Activated CD8-positive, alpha-beta memory T cell treated with anti-CD3 and anti-CD28 coated beads for 24 hours (primary cell): ENCODE data around the gene CYB561D1.
"Not testable (repeated sequence)": the region's sequence is repeated elsewhere in the genome, so short reads cannot be mapped to it uniquely, and the experiment has no call there.

Experiments used
- DNase-seq: peaks from one replicate; pipeline ENCODE4 v3.0.0-alpha.2; 2020

The CYB561D1 gene

GRCh38 chr1:109493805-109494539 lies at the start of gene CYB561D1:
CYB561D1 (plus strand) TSS chr1:109494094; CDS start chr1:109494140, 46 bp downstream.
- peak; percentile 98 for DNase-seq

DNA sequence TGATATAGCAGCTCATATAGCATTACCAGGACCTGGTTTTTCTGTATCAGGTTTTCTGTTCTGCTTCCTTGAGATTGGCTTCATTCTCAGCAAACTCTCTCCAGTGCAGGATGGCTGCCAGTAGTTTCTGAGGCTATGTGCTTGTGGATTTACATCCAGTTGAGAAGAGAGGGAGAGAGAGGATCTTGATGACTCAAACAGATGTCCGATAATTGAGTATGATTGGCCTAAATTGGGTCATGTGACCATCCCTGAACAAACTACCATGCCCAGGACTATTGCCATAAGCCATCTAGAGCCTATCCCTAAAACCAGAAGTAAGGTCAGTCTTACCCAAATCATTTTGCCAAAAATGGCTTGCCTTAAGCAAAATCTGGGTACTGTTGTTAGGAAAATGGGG lies 49.5 kb upstream of the CYB561D1 start:
- DNase-seq = no peak

GRCh38 chr1:109445949-109446695 lies 47.8 kb upstream of the CYB561D1 start:
- DNase-seq = not testable (repeated sequence)

GRCh38 chr1:109447524-109447923 lies 46.4 kb upstream of the CYB561D1 start:
- no peak for DNase-seq

- no peak for DNase-seq
Observed at GRCh38 chr1:109454497-109455133, 39.3 kb upstream of the CYB561D1 start.

GRCh38 chr1:109457819-109458218 lies 36.1 kb upstream of the CYB561D1 start:
- DNase-seq = no peak

GRCh38 chr1:109466125-109466451 lies 27.8 kb upstream of the CYB561D1 start:
- DNase-seq = no peak

GRCh38 chr1:109466452-109467300 lies 27.2 kb upstream of the CYB561D1 start, which contains the start of gene SYPL2:
SYPL2 (plus strand) TSS chr1:109466546; CDS start chr1:109466844, 298 bp downstream.
- no peak for DNase-seq

DNA sequence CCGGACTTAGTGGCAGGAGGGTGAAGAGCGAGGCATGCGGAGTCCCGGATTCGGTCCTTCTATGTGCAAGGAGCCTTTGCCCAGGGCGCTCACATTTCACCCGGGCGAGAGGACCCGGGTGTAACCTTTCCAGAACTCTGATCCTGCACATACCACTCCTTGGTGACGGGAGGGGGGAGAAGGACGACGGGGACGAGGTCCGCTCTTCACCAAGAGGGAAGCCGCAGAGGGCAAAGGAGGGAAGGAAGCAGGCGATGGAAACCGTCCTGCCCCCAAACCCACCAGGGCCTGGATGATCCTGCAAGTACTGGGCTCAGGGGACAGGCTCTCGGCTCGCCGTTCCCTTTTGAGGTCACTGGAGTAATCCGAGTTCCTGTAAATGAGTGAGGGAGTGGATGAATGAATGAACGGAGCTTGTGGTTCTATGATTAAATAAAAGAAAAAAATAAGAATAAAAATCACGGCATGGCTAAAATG lies 26.6 kb upstream of the CYB561D1 start:
- DNase-seq = no peak

- no peak for DNase-seq
Observed at GRCh38 chr1:109468061-109468460, 25.8 kb upstream of the CYB561D1 start.

DNA sequence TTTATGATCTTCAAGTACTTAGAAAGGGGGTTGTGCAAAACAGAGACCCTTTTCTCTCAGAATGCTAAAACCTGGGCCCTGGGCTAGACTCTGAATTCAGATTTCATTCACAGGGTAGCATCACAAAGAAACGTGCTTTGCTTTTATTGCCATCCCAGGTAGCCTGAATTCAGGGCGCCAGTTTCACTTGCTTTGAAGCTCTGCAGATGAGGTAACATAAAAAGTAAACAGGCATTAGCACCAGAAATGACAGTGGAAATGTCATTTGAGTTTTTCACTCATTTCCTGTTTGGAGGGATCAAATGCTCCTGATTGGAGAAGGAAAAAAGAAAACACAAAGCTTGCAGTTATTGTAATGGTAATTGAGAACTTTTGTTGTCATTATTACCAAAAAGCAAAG lies 25.0 kb upstream of the CYB561D1 start:
- DNase-seq = no peak

GRCh38 chr1:109470245-109470644 lies 23.6 kb upstream of the CYB561D1 start:
- DNase-seq = no peak

DNA sequence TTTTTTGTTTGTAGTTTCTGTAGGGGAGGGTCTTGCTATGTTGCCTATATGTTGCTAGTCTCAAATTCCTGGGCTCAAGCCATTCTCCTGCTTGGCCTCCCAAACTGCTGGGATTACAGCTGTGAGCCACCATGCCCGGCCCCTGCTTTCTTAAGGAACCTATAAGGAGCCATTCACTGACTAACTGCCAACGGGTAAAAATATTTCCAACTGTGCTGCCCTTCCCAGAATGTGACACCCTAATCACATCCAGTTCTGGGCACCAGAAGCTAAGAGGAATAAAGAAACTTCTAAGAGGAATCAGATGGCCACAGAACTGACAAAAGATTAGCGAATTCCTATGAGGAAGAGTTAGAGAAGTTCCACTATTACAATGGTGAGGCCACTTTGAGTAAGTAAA lies 21.1 kb upstream of the CYB561D1 start:
- DNase-seq = no peak

GRCh38 chr1:109473284-109474057 lies 20.4 kb upstream of the CYB561D1 start:
- DNase-seq = not testable (repeated sequence)

GRCh38 chr1:109474697-109475096 lies 19.2 kb upstream of the CYB561D1 start:
- DNase-seq = no peak

DNA sequence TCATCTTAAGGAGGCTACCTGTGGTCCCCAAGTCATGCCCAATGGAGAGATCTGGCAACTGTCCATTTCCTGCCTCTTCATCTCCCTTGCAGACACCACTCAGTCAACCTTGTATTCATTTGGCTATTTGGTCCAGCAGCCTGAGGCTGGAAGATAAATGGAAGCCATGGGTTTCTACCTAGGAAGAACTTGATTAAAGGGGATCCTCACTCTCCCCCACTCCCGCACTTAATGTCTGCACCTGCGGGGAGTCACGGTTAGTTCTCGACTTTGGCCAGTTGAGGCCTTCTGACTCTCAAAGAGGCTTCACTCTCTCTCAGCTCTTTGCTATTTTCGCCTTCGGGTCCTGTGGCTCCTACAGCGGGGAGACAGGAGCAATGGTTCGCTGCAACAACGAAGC lies 18.6 kb upstream of the CYB561D1 start:
- DNase-seq = no peak

- DNase-seq = no peak
Observed at GRCh38 chr1:109476825-109477224, 17.1 kb upstream of the CYB561D1 start.

GRCh38 chr1:109477821-109478220 lies 16.1 kb upstream of the CYB561D1 start:
- no peak for DNase-seq

- DNase-seq = no peak
Observed at GRCh38 chr1:109478806-109479205, 15.1 kb upstream of the CYB561D1 start.

GRCh38 chr1:109479311-109479710 lies 14.6 kb upstream of the CYB561D1 start:
- DNase-seq = no peak

DNA sequence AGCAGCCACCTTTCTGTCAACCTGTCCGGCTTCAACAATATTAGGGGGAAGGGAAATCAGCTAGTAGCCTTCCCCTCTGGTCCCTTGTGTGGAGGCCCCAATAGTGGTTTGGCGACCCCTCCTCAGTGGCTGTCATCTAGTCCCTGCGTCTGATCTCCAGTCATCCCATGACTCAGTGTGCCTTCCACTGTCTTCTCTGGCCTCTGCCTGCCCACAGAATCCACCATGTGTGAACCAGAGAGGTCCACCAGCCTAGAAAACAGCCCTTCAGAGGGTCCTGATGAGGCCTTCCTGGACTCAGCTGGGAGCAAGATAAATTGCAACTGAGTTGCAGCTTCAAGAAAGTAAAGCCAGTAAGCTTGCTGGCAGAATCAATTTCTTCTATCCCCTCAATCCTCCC lies 14.0 kb upstream of the CYB561D1 start:
- no peak for DNase-seq

DNA sequence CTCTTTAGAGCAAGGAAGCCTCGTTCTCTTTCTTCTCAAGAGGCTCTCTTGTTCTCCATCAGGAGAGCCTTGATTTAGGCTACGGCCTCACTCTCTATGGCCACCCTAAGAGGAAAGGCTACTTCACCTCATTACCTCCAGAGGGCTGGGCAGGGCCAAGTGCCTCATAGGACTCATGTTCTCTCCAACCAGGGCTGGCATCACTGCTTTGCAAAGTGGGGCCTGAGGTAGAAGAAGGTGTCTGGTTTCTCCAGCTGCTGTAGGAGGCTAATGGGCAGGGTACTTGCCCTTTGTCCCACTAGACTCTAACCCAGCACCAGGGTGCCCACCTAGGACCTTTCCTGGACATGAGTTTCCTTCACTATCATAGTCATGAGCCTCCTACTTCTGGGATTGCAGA lies 12.2 kb upstream of the CYB561D1 start:
- DNase-seq = no peak
